Fibroblast of mammary gland (primary cell): Measurements from ENCODE around the gene ARF1.
A peak's percentile ranks its signal among the peaks of the same experiment; 100 is the strongest.
"Not testable (repeated sequence)": the region's sequence is repeated elsewhere in the genome, so short reads cannot be mapped to it uniquely, and the experiment has no call there.

ENCODE experiments used
- DNase-seq: peaks from one replicate; pipeline ENCODE4 v3.0.0-alpha.2; 2010; ENCODE audit warnings: low read depth
- H3K4me3 ChIP-seq: 2 replicates; pipeline ENCODE4 v1.5.1; 2011; ENCODE audit warnings: low read depth, mild to moderate bottlenecking, low read length, moderate library complexity; ENCODE audit not compliant: control insufficient read depth
- CTCF ChIP-seq: conservative IDR thresholded peaks from 2 replicates; pipeline ENCODE4 v1.5.1; 2011; ENCODE audit warnings: low read depth, low read length, inconsistent platforms; ENCODE audit not compliant: control insufficient read depth, insufficient read depth

ARF1 gene

GRCh38 chr1:228108742-228109072 is 26.2 kb downstream of the ARF1 start:
- no peak for DNase-seq
- TF ChIP-seq CTCF: no peak
- H3K4me3 ChIP-seq: peak overlapping the region; percentile 89

- TF ChIP-seq CTCF: no peak
- peak; percentile 93 for DNase-seq
- H3K4me3 ChIP-seq: peak within 1 kb of the TSS; percentile 89
Observed at GRCh38 chr1:228109073-228109961, 26.8 kb downstream of the ARF1 start, which contains the start of gene MRPL55. Gene MRPL55, minus strand, starts transcription at chr1:228109299. Its CDS starts 1,039 bp downstream, at chr1:228108260.

GRCh38 chr1:228109962-228110488 is 27.5 kb downstream of the ARF1 start:
- H3K4me3 ChIP-seq: peak overlapping the region; percentile 89
- DNase-seq: no peak
- no peak for TF ChIP-seq CTCF

GRCh38 chr1:228110556-228110955 is 28.0 kb downstream of the ARF1 start:
- no peak for DNase-seq
- H3K4me3 ChIP-seq: no peak overlapping the region
- TF ChIP-seq CTCF: no peak

GRCh38 chr1:228111315-228111714 is 28.8 kb downstream of the ARF1 start:
- not testable (repeated sequence) for H3K4me3 ChIP-seq, DNase-seq

- H3K4me3 ChIP-seq: no peak overlapping the region
- DNase-seq: no peak
- TF ChIP-seq CTCF: no peak
Observed at GRCh38 chr1:228112167-228112566, 29.7 kb downstream of the ARF1 start.

GRCh38 chr1:228112617-228113016 is 30.1 kb downstream of the ARF1 start:
- DNase-seq: no peak
- TF ChIP-seq CTCF: no peak
- H3K4me3 ChIP-seq: no peak overlapping the region
